Measurements from ENCODE around the gene ARMH4.
A peak's percentile ranks its signal among the peaks of the same experiment; 100 is the strongest.
"Not testable (repeated sequence)": the region's sequence is repeated elsewhere in the genome, so short reads cannot be mapped to it uniquely, and the experiment has no call there.

The ARMH4 gene

GRCh38 chr14:58150243-58150805, 1.7 kb downstream of the ARMH4 start:
- DNase-seq (ENCODE audit: low read depth, low spot score), result no peak

DNA sequence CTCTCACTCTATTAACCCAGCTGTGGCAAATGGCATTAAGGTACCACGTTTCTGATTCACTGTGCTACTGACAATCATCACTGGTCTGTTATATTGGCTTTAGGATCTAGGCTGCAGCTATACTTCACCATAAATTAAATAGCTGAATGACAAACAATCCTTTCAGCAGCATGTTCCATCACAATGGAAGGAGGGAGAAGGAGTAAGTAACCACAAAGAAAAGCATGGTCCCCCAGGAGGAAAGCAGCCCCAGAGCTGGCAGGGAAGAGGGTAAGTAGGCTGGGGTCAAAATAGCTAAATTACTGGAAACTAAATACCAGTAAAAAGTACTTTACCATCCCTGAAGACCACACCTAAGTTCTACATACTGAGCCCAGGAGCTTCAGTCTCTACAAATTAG, 2.8 kb downstream of the ARMH4 start:
- no peak overlapping the region for H3K27ac ChIP-seq
- DNase-seq (ENCODE audit: low read depth, low spot score), result no peak

More at GRCh38 chr14:58150243-58150805, 1.7 kb downstream of the ARMH4 start:
- no peak overlapping the region for H3K27ac ChIP-seq

GRCh38 chr14:58146399-58146798, 5.6 kb downstream of the ARMH4 start:
- H3K27ac ChIP-seq, result no peak overlapping the region
- DNase-seq (ENCODE audit: low read depth, low spot score), result no peak

GRCh38 chr14:58145936-58146335, 6.1 kb downstream of the ARMH4 start:
- no peak overlapping the region for H3K27ac ChIP-seq
- DNase-seq (ENCODE audit: low read depth, low spot score), result no peak

- no peak for DNase-seq (ENCODE audit: low read depth, low spot score)
- no peak overlapping the region for H3K27ac ChIP-seq
These were observed 8.9 kb downstream of the ARMH4 start for GRCh38 chr14:58143106-58143505.

DNA sequence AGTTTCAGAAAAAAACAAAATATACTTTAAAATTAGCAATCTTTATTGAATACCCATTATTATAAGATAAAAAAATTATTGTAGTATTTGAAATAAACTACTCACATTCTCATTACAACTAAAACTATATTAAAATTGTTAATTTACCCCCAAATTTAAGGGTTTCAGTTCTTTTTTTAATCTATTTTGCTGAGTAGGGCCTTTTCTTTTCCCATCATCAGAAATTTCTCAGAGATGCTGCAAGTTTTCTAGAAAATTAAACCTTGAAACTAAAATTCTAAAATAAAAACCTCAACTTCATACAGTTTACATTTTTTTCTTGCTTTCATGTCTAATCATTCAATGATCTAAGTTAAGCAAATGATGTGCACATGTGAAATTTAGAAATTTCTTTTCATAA, 10.1 kb downstream of the ARMH4 start:
- DNase-seq (ENCODE audit: low read depth, low spot score), result no peak
- no peak overlapping the region for H3K27ac ChIP-seq

DNA sequence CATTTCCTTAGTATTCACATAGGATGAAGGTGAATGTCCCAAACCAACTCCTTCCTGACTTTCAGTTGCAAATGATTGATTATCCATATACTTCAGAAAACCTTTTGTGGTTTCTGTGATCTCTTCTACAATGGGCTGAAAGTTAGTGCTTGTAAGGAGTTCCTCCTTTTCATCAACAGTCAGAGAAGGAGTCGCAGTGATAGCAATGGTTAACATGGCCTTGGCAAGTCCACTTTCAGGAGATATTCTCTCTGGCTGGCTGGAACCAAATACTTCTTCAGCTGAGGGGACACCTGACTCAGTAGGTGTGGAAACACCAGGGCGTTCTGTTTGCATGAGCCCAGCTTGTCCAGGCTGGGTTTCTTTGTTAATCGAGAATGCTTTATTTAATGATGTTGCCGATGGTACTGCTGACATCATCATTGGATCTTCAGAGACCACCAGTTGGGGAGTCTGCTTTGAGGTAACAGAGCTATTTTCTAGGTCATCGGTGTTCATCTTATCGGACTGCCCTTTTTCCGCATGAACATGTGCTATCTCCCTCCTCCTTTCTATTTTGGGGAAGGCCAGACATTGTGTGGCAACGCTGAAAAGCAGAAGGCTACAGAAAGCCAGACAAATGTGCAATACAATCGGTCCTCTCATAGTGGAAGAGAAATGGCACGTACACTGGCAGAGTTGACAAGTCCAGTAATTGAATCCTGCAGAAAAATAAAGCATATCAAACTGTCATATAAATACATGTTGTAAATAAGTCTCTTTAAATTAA, 13.1 kb downstream of the ARMH4 start:
- no peak for DNase-seq (ENCODE audit: low read depth, low spot score)
- H3K27ac ChIP-seq, result no peak overlapping the region

DNA sequence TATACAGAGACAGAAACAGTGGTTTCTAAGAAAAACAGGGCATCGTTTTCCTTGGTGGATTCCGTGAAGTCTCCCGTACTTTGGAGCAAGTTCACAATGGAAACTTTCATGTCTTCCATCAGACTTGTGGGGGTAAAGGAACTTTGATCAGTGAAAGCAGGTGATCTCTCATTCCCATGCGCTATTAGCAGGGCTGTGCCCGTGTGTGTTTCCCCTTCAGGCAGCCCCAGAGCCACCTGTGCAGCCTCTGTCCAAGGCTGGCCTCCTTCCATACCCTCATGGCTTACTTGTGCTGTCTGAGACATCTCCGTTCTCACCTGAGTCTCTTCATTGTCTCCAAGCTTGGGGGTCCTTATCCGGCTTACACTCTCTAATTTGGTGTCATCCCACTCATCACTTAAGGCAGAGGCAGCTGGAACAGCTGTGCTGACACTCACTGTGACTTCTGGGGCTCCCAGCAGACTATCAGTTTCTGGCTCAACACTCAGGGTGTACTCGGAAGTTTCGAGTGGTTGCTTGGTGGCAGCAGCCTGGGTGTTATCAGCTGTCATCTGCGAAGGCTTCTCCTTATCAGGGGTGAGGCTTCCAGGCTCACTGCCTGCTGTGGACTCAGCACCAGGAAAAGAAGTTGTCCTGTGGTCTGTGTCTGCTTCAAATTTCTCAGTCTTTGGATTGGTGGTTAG, 13.8 kb downstream of the ARMH4 start:
- H3K27ac ChIP-seq, result no peak overlapping the region
- no peak for DNase-seq (ENCODE audit: low read depth, low spot score)

GRCh38 chr14:58133739-58134138, 18.3 kb downstream of the ARMH4 start:
- DNase-seq (ENCODE audit: low read depth, low spot score), result peak; percentile 58
- H3K27ac ChIP-seq, result no peak overlapping the region

GRCh38 chr14:58131386-58131785, 20.6 kb downstream of the ARMH4 start:
- no peak overlapping the region for H3K27ac ChIP-seq
- DNase-seq (ENCODE audit: low read depth, low spot score), result no peak

DNA sequence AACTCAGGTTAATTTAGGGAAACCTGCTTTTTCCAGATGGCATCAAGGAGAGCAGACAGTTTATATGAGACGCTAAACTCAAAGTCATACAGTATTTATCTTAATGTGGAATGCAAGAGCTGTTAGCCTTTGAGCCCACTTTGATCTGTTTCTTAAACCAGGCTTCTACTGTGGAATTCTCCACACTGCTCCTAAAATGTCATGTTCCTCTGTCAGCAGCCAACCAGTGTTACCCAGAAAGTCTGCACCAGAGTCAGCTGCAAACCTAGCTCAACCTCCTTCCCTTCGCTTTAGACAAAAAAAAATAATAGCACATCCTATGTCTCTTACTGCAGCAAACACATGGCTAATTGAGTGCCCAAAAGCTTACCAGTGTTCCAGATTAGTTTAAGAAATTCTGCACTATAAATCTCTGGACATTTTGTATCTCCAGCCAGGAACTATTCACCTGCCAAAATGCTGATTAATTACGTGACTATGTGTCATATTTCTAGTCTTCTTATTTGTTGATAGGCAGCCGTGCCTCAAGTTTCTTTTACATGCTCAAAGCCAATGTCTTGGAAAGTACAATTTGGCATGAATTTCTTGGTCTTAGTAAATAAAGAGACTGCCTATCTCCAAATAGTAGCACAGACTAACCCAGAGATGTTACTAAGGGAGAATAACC, 21.8 kb downstream of the ARMH4 start:
- DNase-seq (ENCODE audit: low read depth, low spot score), result no peak
- no peak overlapping the region for H3K27ac ChIP-seq

DNA sequence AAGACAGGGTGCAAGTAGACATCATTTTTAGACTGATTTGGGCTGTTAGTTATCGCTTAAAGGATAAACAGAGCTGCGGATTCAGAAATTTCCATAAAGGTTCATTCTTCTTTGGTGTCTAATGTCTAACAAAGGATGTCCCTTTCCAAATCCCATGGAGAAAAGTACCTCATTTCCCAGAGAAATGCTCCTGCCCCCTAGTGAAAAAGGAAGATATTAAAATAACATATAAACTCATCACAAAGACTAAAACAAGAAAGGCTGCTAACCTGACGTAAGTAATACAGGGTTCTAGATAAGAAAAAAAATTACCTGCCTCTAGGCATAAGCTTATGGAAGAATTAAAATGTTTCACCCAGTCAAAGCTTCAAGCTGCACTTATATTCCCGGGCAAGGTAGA, 22.8 kb downstream of the ARMH4 start:
- DNase-seq (ENCODE audit: low read depth, low spot score), result no peak
- no peak overlapping the region for H3K27ac ChIP-seq

DNA sequence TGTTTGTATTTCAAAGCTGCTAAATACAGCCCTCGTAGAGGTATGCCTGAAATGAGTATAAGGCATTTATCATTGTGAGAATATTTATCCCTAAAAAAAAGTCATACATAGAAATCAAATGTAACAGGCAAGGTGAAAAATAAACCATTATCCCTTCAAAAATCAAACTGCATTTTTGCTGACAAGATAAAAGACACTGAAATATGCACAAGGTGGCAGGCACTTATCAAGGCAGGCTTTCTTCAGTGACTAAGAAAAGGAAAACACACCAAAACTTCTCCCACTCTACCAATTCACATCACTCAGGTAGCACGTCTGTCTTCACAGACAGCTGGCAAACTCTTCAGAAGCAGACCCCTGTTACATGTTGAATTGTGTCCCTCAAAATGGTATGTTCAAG, 23.6 kb downstream of the ARMH4 start:
- no peak for DNase-seq (ENCODE audit: low read depth, low spot score)
- H3K27ac ChIP-seq, result no peak overlapping the region

- H3K27ac ChIP-seq; DNase-seq (ENCODE audit: low read depth, low spot score): not testable (repeated sequence)
These were observed 29.5 kb downstream of the ARMH4 start for GRCh38 chr14:58122546-58122945.

DNA sequence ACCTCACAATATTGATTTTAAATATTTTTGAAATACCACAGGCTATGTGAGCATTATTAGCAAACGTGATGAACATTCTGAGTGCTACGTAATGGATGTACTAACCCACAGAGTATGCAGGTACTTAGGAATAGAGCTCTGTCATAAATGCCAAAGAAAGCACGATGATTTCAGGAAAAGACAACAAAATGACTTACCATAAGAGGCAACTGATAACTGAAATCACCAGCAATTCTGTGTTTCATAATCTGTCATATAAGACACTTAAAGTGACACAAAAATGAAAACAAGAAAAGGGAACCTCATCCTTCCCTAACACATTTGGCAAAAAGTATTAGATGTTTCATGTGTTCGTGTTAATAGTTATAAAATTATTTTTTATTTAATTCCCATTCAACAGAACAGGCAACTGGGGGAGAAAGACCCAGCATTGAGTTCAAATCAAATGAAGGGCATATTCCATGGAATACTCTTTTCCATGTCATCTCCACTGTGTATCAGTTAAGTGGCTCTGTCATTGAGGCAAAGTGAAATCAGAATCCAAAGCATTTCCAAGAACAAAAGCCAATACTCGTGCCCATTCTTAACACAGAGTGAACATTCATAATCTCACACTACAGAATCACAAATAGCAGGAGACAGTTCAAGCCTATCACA, 30.4 kb downstream of the ARMH4 start:
- DNase-seq (ENCODE audit: low read depth, low spot score), result no peak

GRCh38 chr14:58119381-58119780, 32.6 kb downstream of the ARMH4 start:
- no peak for DNase-seq (ENCODE audit: low read depth, low spot score)
- H3K27ac ChIP-seq, result no peak overlapping the region

More for the DNA sequence above, 30.4 kb downstream of the ARMH4 start:
- no peak overlapping the region for H3K27ac ChIP-seq

DNA sequence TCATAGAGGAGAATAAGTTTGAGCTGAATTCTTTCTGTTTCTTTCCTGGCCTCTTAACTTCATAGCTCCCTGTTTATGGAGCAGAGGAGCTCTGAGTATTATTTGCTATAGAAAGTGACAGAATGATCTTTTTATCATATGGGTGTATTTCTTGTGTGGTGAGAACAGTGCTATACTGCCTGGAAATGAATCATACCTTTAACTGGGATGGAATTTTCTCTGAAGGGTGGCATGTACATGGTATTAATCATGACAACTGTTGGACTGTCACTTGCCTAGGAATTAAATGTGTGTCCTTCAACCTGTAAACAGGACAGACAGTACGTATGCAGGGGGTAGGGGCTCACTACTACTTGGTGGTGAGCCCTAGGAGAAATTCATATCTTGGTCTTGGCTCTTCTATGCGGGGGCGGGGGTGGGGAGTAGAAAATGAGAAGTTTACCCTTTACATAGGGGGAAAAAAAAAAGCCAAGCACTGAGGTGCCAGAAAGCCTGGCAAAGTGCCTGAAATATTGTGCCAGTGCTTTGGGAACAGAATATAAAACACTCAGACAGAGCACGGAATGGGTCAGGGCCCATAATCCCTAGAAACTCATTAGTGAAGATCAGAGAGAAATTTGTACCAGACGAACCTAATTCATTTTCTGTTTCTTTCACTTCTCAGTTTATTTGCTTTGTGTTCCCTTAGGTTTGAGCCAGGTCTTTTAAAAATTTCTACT, 33.8 kb downstream of the ARMH4 start:
- DNase-seq (ENCODE audit: low read depth, low spot score), result no peak

DNA sequence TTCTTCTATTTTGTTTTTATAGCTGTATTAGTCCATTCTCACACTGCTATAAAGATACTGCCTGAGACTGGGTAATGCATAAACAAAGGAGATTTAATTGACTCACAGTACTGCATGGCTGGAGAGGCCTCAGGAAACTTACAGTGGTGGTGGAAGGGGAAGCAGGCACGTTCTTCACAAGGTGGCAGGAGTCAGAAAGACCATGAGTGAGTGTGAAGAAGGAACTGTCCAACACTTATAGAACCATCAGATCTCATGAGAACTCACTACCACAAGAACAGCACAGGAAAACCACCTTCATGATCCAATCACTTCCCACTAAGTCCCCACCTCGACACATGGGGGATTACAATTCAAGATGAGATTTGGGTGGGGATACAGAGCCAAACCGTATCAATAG, 42.3 kb downstream of the ARMH4 start:
- no peak overlapping the region for H3K27ac ChIP-seq
- no peak for DNase-seq (ENCODE audit: low read depth, low spot score)

More for the DNA sequence above, 33.8 kb downstream of the ARMH4 start:
- no peak overlapping the region for H3K27ac ChIP-seq

DNA sequence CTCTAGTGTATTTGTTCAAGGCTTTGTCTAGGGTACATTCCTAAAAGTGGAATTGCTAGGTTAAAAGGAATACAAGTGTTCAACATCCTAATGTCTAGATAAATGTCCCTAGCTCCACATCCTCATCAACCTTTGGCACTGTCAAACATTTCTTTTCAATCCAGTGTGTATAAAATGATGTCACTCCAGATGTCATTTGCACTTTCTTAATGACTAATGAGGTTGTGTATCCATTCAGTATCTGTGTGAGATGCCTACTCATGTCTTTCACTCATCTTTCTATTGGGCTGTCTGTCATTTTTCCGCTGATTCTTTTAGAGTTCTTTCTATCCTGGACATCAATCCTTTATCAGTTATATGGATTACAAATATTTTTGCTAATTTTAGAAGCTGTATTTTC, 43.3 kb downstream of the ARMH4 start:
- no peak overlapping the region for H3K27ac ChIP-seq
- no peak for DNase-seq (ENCODE audit: low read depth, low spot score)
